RWPE1 (cell line): Measurements from ENCODE around the gene TMED8.

ENCODE experiments used
- CTCF ChIA-PET: fragments of 350-600 bp; sonication (Branson Sonifier 250); formaldehyde crosslinking; extraction: SDS; loops from one replicate; lab custom pipeline; 2021; lab: Yijun Ruan, JAX
- POLR2A ChIA-PET: fragments of 400-600 bp; formaldehyde crosslinking; extraction: SDS; loops from one replicate; lab custom pipeline; 2020; ENCODE audit warnings: antibody characterized with exemption; ENCODE audit not compliant: low non-redundant PET; lab: Yijun Ruan, JAX
- DNase-seq: peaks from one replicate; pipeline ENCODE4 v3.0.0; 2012; ENCODE audit warnings: low spot score
- H3K27ac ChIP-seq: fragments of 450-650 bp; 2 replicates; pipeline ENCODE4 v1.5.1; 2017
- CTCF ChIP-seq: fragments of 450-650 bp; conservative IDR thresholded peaks from 2 replicates; pipeline ENCODE4 v1.5.1; 2017; ENCODE audit warnings: low read depth, mild to moderate bottlenecking

TMED8 gene

GRCh38 chr14:77299771-77300170 is 77.1 kb downstream of the TMED8 start:
- no peak overlapping the region for H3K27ac ChIP-seq
- POLR2A ChIA-PET: no interaction called here
- CTCF ChIA-PET: interaction anchor here (6.1 kb wide), 1 partner anchor 16 kb away, joined by 49 read pairs; no protein-coding TSS in a partner anchor
- no peak for DNase-seq
- TF ChIP-seq CTCF: no peak

- CTCF ChIA-PET: interaction anchor here (0.6 kb wide), 2 partner anchors 19 to 163 kb away, joined by 3 read pairs; no protein-coding TSS in a partner anchor
- POLR2A ChIA-PET: no interaction called here
- DNase-seq: no peak
- TF ChIP-seq CTCF: no peak
- no peak overlapping the region for H3K27ac ChIP-seq
Measured at GRCh38 chr14:77296906-77297305, 80.0 kb downstream of the TMED8 start.

- CTCF ChIA-PET: interaction anchor here (0.6 to 0.8 kb wide), 2 partner anchors 145 to 162 kb away, joined by 3 read pairs; no protein-coding TSS in a partner anchor
- no peak overlapping the region for H3K27ac ChIP-seq
- no peak for TF ChIP-seq CTCF
- POLR2A ChIA-PET: no interaction called here
- DNase-seq: no peak
Measured at GRCh38 chr14:77296155-77296554, 80.7 kb downstream of the TMED8 start.

DNA sequence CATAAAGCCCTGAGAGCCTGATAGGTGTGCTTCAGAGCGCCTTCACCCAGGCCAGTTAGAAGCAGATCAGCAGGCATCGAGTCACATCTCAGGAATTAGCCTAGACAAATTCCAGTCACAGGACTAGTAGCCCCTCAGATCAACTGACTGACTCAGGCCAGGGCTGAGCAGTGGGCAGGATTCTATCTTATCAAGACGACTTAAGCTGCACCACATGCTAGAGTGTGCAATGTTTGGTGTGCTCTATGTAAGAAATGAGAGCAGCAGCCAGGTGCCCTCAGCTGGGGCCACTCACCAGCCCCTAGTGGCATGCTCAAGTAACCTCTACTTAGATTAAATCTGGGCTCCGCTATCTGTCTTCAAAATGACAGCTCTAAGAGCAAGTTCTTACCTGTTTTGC is 86.2 kb downstream of the TMED8 start:
- ChIA-PET CTCF (interaction anchor here (0.6 to 1.9 kb wide), 4 partner anchors 11 to 136 kb away, joined by 3 to 5 read pairs (median 3); no protein-coding TSS in a partner anchor), POLR2A (no interaction called here)
- no peak overlapping the region for H3K27ac ChIP-seq
- no peak for DNase-seq
- TF ChIP-seq CTCF: no peak

- CTCF ChIA-PET: no interaction called here
- POLR2A ChIA-PET: no interaction called here
- TF ChIP-seq CTCF: no peak
Measured at GRCh38 chr14:77286576-77286975, 90.3 kb downstream of the TMED8 start.

More at GRCh38 chr14:77286576-77286975, 90.3 kb downstream of the TMED8 start:
- no peak overlapping the region for H3K27ac ChIP-seq
- no peak for DNase-seq
